Fibroblast of gingiva (primary cell): Measurements from ENCODE around the gene AFF3.
A peak's percentile ranks its signal among the peaks of the same experiment; 100 is the strongest.

Experiments
- DNase-seq: peaks from one replicate; pipeline ENCODE4 v3.0.0-alpha.2; 2011; ENCODE audit warnings: low read depth

The AFF3 gene

GRCh38 chr2:100071335-100072043 lies 70.9 kb downstream of the AFF3 start:
- no peak for DNase-seq

GRCh38 chr2:100070078-100070477 lies 72.3 kb downstream of the AFF3 start:
- DNase-seq: peak; percentile 32

- DNase-seq: no peak
These were observed 74.0 kb downstream of the AFF3 start for GRCh38 chr2:100068395-100068794.

- DNase-seq: no peak
These were observed 74.6 kb downstream of the AFF3 start for GRCh38 chr2:100067784-100068183.

GRCh38 chr2:100066856-100067255 lies 75.5 kb downstream of the AFF3 start:
- no peak for DNase-seq

GRCh38 chr2:100066246-100066645 lies 76.1 kb downstream of the AFF3 start:
- DNase-seq: no peak

- DNase-seq: no peak
These were observed 77.6 kb downstream of the AFF3 start for GRCh38 chr2:100064592-100065428.

GRCh38 chr2:100064165-100064564 lies 78.2 kb downstream of the AFF3 start:
- DNase-seq: no peak

- DNase-seq: no peak
These were observed 78.9 kb downstream of the AFF3 start for GRCh38 chr2:100063459-100063953.

GRCh38 chr2:100062336-100062735 lies 80.1 kb downstream of the AFF3 start:
- DNase-seq: no peak

GRCh38 chr2:100060875-100061274 lies 81.5 kb downstream of the AFF3 start:
- DNase-seq: no peak

- DNase-seq: no peak
These were observed 82.8 kb downstream of the AFF3 start for GRCh38 chr2:100059638-100060037.

GRCh38 chr2:100057901-100058261 lies 84.5 kb downstream of the AFF3 start:
- DNase-seq: no peak

- no peak for DNase-seq
These were observed 88.0 kb downstream of the AFF3 start for GRCh38 chr2:100054426-100054825.

- DNase-seq: no peak
These were observed 89.1 kb downstream of the AFF3 start for GRCh38 chr2:100053087-100053885.

GRCh38 chr2:100052650-100053049 lies 89.7 kb downstream of the AFF3 start:
- DNase-seq: no peak

- no peak for DNase-seq
These were observed 91.1 kb downstream of the AFF3 start for GRCh38 chr2:100051253-100051652.

- DNase-seq: no peak
These were observed 91.7 kb downstream of the AFF3 start for GRCh38 chr2:100050685-100051084.

- no peak for DNase-seq
These were observed 95.1 kb downstream of the AFF3 start for GRCh38 chr2:100046961-100047947.

- DNase-seq: no peak
These were observed 97.4 kb downstream of the AFF3 start for GRCh38 chr2:100045000-100045399.

GRCh38 chr2:100043891-100044255 lies 98.5 kb downstream of the AFF3 start:
- DNase-seq: no peak
